RWPE2 (cell line): Measurements from ENCODE around the gene ZC3H6.

ENCODE experiments used
- ATAC-seq: fragments of 200-7000 bp; cut with Tn5 transposase; 3 replicates; pipeline ENCODE4 v1.9.1; 2021; ENCODE audit warnings: low read depth
- DNase-seq: peaks from one replicate; pipeline ENCODE4 v3.0.0-alpha.2; 2020; ENCODE audit warnings: low spot score
- H3K27ac ChIP-seq: fragments of 450-650 bp; 2 replicates; pipeline ENCODE4 v1.5.1; 2017; ENCODE audit warnings: mild to moderate bottlenecking; ENCODE audit not compliant: poor library complexity, severe bottlenecking
- H3K27me3 ChIP-seq: fragments of 250-450 bp; sonication (Bioruptor Pico); 2 replicates; pipeline ENCODE4 v1.5.1; 2021; ENCODE audit warnings: mild to moderate bottlenecking, moderate library complexity; ENCODE audit not compliant: insufficient read depth, poor library complexity, severe bottlenecking
- H3K36me3 ChIP-seq: fragments of 250-450 bp; sonication (Bioruptor Pico); 2 replicates; pipeline ENCODE4 v1.5.1; 2020; ENCODE audit warnings: low read depth, mild to moderate bottlenecking, moderate library complexity
- H3K4me1 ChIP-seq: fragments of 250-450 bp; sonication (Bioruptor Pico); 2 replicates; pipeline ENCODE4 v1.5.1; 2021; ENCODE audit warnings: mild to moderate bottlenecking, moderate library complexity; ENCODE audit not compliant: insufficient read depth, poor library complexity, severe bottlenecking
- H3K4me3 ChIP-seq: fragments of 250-450 bp; sonication (Bioruptor Pico); 2 replicates; pipeline ENCODE4 v1.5.1; 2021; ENCODE audit warnings: mild to moderate bottlenecking, moderate library complexity; ENCODE audit not compliant: severe bottlenecking
- H3K9me3 ChIP-seq: fragments of 250-450 bp; sonication (Bioruptor Pico); 2 replicates; pipeline ENCODE4 v1.5.1; 2021; ENCODE audit warnings: mild to moderate bottlenecking, moderate library complexity; ENCODE audit not compliant: severe bottlenecking
- CTCF ChIP-seq: fragments of 450-650 bp; IDR thresholded peaks from one replicate; pipeline ENCODE4 v1.5.1; 2017; ENCODE audit warnings: mild to moderate bottlenecking, moderate library complexity; ENCODE audit not compliant: poor library complexity, severe bottlenecking

Gene ZC3H6

GRCh38 chr2:112243233-112243632 lies 32.2 kb upstream of the ZC3H6 start:
- Histone ChIP-seq H3K36me3 (peaks cover 62% of the 10 kb centered on the region), H3K9me3 (no peaks in the 10 kb centered on the region), H3K4me3 (no peak overlapping the region), H3K27me3 (no peaks in the 10 kb centered on the region), H3K27ac (no peak overlapping the region), H3K4me1 (peaks cover 3% of the 10 kb centered on the region)
- ATAC-seq: no peak
- no peak for TF ChIP-seq CTCF
- no peak for DNase-seq

GRCh38 chr2:112244854-112245253 lies 30.5 kb upstream of the ZC3H6 start:
- H3K4me1 ChIP-seq: peaks cover 3% of the 10 kb centered on the region
- ATAC-seq: no peak
- no peak overlapping the region for H3K27ac ChIP-seq
- no peak overlapping the region for H3K4me3 ChIP-seq
- no peak for TF ChIP-seq CTCF
- H3K27me3 ChIP-seq: no peaks in the 10 kb centered on the region
- DNase-seq: no peak
- H3K9me3 ChIP-seq: no peaks in the 10 kb centered on the region
- peaks cover 79% of the 10 kb centered on the region for H3K36me3 ChIP-seq

- Histone ChIP-seq H3K9me3 (no peaks in the 10 kb centered on the region), H3K4me1 (peaks cover 10% of the 10 kb centered on the region), H3K27me3 (no peaks in the 10 kb centered on the region), H3K36me3 (peaks cover 42% of the 10 kb centered on the region), H3K4me3 (no peak overlapping the region), H3K27ac (no peak overlapping the region)
- no peak for TF ChIP-seq CTCF
- DNase-seq: no peak
- no peak for ATAC-seq
Measured at GRCh38 chr2:112251271-112251670, 24.1 kb upstream of the ZC3H6 start.

- Histone ChIP-seq H3K36me3 (peaks cover 25% of the 10 kb centered on the region), H3K4me1 (peaks cover 10% of the 10 kb centered on the region), H3K27ac (no peak overlapping the region), H3K9me3 (no peaks in the 10 kb centered on the region), H3K27me3 (no peaks in the 10 kb centered on the region), H3K4me3 (no peak overlapping the region)
- ATAC-seq: no peak
- TF ChIP-seq CTCF: no peak
- no peak for DNase-seq
Measured at GRCh38 chr2:112253261-112253815, 22.1 kb upstream of the ZC3H6 start.

- DNase-seq (peak; percentile 90), ATAC-seq (peak; percentile 94)
- Histone ChIP-seq H3K27me3 (no peaks in the 10 kb centered on the region), H3K4me3 (peak within 1 kb of the TSS; percentile 53), H3K36me3 (peaks cover 12% of the 10 kb centered on the region), H3K4me1 (peaks cover 10% of the 10 kb centered on the region), H3K27ac (peak within 1 kb of the TSS; percentile 36), H3K9me3 (no peaks in the 10 kb centered on the region)
- no peak for TF ChIP-seq CTCF
Measured at GRCh38 chr2:112254466-112255240, 20.7 kb upstream of the ZC3H6 start, which contains the start of gene ZC3H8. ZC3H8 (minus strand) TSS chr2:112255042; CDS start chr2:112254981, 61 bp downstream.
